HG03565 (cell line): ENCODE results near the gene SLC25A42.
"Not testable (repeated sequence)": the region's sequence is repeated elsewhere in the genome, so short reads cannot be mapped to it uniquely, and the experiment has no call there.

ENCODE experiments used
- ATAC-seq: cut with Tn5 transposase; IDR thresholded peaks from one replicate; pipeline ENCODE4 v1.9.1; 2021; ENCODE audit warnings: mild to moderate bottlenecking, moderate library complexity; ENCODE audit not compliant: unreplicated experiment

SLC25A42 gene, protein sequence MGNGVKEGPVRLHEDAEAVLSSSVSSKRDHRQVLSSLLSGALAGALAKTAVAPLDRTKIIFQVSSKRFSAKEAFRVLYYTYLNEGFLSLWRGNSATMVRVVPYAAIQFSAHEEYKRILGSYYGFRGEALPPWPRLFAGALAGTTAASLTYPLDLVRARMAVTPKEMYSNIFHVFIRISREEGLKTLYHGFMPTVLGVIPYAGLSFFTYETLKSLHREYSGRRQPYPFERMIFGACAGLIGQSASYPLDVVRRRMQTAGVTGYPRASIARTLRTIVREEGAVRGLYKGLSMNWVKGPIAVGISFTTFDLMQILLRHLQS

DNA sequence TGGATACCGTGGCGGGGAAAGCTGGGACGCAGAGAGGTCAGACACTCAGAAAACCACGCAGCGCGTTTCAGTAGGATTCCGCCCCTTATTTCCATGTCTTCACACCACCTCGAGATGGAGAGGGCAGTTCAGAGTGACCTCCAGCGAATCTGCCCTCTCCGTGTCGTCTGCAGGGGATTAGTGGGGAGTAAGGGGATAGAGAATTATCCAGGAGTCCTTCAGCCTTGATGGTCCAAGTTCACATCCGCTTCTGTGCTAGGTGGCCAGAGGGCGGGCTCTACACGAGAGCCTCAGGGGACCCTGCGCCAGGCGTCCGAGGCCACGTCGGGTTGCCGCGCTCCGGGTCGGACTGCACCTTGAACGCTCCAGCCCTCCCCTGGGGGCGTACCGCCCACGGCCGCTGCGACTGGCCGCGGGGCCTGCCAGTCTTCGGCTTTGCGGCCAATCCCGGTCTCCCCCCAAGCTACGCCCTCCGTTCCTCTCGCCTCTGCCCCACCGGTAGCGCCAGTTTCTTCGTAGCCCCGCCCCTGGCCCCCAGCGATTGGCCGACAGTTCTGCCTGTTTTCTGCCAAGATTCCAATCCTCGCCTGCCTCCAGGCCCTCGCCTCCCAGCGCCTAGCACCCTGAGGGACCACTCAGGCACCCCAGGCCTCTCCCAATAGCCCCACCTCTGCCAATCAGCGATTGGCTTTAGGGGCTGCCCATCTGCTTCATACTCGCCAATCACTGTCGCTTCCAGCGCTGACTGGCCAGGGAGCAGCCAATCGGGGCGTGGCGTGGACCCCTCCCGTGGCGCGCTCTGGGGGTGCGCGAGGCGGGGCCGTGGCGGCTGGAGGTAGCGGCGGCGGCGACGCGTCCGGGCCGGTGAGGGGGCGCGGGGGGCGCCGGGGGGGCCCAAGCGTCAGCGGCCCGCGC lies at the start of gene SLC25A42:
Gene SLC25A42, plus strand, starts transcription at position 812 of the 915 bp plus-strand sequence. CDS start 32,131 bp downstream, outside the sequence.
- ATAC-seq, result peak; percentile 88

DNA sequence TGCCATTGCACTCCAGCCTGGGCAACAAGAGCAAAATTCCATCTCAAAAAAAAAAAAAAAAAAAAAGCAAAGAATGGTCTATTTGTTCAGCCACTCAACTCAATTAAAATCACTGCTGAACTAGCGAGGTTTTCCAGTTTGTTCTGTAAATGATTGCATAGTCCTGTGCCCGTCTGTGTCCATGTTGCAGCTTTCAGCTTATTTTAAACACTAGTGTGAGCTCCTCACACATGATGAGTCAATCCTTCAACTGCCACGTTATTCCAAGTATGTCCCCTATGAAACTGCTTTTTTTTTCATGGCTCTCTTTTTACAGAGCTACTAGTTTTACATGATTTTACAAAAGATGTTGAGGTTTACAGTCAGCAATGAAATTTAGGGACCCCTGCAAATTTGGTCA lies 42.7 kb upstream of the SLC25A42 start:
- no peak for ATAC-seq

DNA sequence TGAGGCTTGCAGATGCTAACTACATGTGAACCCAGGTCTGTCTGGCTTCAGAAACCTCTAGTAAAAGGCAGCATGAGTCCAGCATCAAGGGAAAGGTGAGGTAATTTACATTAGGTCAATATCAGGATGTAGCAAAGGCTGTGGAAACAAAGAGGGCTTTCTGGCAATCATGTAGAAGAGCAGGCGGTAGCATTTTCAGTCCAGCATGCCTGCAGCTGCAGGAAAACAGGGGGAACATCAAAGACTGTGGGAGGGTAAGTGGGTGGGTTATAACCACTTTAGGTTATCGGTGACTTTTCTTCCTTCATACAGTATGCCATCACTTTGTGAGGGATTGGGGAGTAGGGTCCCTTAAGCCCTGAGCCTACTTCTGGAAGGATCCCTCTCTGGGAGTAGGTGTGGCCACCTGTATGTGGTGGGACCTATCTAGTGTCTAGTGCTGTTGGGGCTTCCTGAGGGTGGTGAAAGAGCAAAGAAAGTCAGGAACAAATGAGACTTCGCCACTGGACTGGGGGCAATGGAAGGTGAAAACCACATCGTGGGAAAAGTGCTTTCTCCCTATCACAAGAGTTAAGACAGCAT lies 41.3 kb upstream of the SLC25A42 start:
- no peak for ATAC-seq

DNA sequence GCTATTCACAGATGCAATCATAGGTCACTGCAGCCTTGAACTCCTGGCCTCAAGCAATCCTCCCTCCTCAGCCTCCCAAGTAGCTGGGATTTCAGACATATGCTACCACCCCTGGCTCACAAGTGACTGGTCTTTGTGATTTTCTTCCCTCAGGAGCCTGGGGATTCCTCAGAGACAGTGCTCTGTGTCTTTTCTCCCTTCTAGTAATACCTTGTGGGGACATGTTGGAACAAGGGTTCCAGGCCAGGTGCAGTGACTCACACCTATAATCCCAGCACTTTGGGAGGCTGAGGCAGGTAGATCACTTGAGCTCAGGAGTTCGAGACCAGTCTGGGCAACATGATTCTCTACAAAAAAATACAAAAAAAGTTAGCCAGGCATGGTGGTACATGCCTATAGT lies 40.4 kb upstream of the SLC25A42 start:
- not testable (repeated sequence) for ATAC-seq

DNA sequence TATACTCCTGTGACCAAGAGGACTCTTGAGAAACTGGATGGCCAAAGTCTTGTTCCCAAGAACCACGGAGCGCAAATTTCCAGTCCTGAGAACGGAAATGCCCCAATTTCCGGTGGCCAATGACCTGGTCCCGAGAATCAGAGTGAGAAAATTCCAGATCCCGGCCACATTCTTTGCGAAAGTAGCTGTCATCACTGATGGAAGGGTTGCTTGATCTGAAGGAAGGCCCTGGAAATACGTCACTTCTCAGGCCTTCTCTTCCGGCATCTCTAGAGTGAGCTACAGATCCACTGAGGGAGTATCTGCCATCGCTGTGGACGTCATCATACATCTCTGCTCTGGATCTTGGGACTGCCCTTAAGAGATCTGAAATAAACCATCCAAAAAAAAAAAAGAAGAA lies 37.9 kb upstream of the SLC25A42 start:
- ATAC-seq, result no peak

DNA sequence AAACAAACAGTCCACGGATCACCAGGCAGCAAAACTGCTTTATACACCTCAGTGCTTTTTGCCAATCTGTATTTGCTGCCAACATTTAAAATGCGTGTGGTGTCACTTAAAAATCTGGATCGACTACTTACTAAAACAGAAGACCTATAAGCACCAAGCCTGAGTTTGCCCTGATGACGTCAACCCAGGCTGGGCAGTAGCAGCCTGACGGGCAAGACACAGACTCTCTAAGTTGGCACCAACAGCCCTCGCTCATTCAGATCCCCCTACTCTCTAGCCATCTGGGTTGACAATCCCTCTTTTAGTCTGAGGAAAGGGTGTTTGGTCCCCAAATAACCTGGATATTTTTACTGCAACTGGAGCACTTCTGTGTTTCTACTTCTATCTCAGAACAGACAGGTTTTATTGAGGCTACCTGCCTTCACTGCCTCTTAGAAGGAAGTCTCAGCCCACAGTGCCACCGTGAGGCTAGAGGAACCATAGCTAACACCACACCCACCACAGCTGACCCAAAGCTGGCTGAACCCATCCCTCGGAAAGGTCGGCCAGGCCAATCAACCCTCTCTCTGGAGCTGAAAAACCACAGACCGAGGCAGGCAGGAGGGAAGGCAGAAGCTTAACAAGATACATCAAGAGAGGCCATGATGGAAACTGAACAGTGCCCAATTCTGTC lies 37.4 kb upstream of the SLC25A42 start:
- no peak for ATAC-seq

DNA sequence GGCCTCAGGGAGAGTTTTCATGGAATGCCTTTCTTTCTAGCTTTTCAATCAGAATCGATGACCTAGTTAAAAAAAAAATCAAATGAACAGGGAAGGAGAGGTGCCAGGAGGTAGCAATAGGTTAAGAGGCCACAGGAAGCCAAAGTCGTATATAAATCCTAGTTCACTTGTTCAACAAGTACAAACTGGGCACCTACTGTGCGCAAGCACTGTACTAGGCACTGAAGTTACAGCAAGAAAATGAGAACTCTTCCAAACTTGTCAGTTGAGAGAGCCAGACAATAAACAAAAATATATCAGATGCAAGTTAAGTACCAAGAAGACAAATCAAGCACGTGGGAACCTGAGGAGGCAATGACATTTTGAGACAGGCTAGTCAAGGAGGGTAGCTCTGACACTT lies 36.6 kb upstream of the SLC25A42 start:
- no peak for ATAC-seq

DNA sequence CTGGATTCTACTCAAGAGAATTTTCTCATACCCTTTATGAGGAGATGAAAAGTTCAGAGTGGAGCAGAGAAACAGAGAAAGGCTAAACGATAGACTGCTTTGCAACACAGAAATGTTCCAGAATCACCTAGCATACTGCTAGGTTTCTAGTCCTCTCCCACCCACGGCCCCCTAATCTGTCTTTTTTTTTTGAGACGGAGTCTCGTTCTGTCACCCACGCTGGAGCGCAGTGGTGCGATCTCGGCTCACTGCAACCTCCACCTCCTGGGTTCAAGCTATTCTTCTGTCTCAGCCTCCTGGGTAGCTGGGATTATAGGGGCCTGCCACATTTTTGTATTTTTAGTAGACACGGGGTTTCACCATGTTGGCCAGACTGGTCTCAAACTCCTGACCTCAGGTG lies 35.3 kb upstream of the SLC25A42 start:
- no peak for ATAC-seq

DNA sequence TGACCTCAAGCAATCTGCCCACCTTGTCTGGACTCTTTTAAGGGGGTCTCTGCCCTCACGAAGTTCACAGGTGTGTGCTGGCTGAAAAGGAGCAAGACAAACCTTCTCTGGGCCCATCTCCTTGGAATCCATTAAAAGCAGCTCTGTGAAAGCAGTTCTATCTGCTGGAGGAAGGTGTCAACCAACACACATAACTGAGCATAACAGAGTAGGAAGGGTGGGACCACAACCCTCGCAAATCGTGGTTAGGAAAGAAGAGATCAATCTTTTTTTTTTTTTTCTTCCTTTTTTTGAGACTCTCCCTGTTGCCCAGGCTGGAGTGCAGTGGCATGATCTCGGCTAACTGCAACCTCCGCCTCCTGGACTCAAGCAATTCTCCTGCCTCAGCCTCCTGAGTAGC lies 31.9 kb upstream of the SLC25A42 start:
- ATAC-seq, result no peak

DNA sequence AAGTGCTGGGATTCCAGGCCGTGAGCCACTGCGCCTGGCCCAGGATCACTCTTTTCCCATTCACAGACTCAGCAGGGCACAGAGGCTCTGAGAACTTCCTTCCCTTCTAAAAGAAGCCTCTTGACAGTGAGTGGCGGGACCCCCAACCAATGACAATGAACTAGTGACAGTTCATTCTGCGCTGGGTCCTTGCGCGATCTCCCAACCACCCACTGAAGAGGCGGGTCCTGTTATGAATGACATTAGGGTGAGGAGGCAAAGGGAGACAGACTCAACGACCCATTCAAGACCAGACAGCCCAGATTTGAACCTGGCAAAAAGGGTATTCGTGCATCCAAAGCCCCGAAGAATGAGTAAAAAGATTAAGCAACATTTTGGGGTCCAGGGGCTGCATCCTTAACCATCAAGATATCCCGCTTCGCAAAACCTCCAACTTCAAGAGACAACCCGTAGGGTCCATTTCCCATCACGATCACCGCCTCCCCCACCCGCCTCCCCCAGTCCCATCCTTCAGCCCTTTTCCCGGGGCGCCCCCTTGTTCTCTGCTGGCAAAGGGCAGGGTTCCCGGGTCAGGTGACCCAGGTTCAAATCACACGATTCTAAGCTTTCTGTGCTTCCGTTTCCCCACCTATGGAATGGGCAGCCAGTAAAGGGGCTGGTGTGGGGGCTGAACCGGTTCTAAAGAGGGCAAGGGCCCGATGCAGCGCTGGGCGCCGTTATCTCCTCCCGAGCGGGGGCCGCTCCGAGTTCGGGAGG lies 31.2 kb upstream of the SLC25A42 start:
- ATAC-seq, result peak; percentile 37

DNA sequence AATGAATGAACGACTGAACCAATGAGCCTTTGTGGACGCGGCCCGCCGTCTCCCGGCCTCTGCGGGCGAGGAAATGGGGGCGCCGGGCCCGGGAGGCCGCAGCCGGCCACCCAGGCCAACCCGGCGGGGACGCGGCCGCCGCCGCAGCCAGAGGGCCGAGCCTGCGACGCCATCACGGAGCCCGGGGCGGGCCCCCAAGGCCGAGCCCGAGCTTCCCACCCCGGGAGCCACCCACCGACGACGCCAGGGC lies 30.7 kb upstream of the SLC25A42 start:
- no peak for ATAC-seq

DNA sequence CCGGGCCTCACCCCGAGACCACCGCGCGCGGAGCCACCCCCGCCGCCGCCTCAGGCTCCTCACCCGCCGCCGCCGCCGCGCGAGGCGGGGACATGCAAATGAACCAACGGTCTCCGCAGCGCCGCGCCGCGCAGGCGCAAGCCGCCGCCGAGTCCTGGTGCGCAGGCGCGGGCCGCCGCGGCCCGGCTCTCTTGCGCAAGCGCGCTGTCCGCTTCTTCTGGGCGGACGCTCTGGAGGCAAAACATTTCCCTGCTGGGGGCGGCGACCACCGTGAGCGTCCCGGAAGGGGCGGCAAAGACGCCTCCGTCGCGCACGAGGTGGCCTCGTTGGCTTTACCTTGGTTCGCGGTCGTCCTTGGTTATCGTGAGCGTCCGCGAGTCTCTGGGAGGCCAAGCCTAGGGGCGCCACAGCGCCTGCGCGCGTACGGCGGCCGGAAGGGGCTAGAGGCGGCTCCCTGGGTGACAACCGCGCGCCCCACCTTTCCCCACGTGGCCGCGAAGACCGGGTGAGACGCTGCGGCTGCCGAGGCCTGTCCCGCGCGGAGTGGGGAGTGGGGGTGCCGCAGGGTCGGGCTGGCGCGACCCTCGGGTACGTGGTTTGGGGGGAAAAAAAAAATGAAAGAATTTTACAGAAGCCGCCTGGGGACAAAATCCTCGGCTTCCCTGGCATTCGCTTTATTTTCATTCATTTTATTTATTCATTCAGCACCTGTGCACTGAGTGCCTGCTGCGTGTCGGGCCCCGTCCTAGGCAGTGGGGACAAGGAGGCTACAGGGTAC lies 30.2 kb upstream of the SLC25A42 start, which contains the start of the genes ARMC6 and SUGP2:
Gene ARMC6, plus strand, starts transcription at position 178 of the 778 bp plus-strand sequence. CDS start 607 bp downstream, outside the sequence.
Gene SUGP2, minus strand, starts transcription at position 92 of the 778 bp plus-strand sequence. CDS start 2,446 bp downstream, outside the sequence.
- peak; percentile 68 for ATAC-seq

DNA sequence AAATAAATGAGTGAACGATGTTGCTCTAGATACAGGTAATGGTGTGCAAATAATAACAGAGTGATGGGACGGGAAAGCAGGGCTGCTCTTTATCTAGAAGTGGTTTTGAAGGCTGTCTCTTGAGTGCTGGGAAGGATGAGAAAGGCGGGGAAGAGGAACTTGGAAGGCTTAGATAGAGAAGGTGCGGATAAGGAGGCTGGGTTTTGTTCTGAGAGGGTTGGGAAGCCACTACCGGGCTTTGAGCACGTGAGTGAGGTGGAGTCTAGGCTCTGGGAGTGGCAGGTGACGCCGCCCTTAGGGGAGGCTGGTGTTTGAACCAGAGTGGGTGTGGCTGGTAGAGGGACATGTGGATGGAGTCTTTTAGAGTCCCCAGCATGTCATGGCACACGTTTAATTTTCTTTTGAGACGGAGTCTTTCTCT lies 29.6 kb upstream of the SLC25A42 start:
- no peak for ATAC-seq

DNA sequence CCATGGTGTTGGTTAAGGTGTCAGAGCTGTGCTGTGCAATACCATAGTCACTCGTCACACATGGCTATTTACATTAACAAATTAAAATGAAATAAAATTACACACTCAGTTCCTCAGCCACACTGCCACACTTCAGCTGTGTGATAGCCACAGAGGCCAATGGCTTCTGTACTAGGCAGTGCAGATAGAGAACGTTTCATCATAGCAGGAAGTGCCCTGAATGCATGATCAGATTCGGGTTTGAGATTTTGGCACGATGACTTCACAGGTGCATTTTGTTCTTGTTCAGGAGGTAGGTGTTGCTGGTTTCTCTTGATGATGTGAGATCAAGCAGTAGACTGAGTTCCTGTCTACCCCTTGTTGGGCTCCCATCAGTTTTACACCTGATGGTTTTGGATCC lies 23.9 kb upstream of the SLC25A42 start:
- no peak for ATAC-seq

DNA sequence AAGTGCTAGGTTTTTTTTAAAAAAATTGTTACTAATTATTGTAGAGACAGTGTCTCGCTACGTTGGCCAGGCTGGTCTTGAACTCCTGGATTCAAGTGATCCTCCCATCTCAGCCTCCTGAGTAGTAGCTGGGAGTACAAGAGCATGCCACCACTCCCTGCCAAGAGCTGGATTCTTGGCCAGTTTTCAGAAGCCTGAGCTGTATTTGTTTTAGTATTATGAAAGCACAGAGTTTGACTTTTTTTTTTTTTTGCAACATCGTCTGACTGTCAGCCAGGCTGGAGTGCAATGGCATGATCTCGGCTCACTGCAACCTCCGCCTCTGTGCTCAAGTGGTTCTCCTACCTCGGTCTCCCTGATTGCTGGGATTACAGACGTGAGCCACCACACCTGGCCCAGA lies 23.4 kb upstream of the SLC25A42 start:
- ATAC-seq, result no peak

DNA sequence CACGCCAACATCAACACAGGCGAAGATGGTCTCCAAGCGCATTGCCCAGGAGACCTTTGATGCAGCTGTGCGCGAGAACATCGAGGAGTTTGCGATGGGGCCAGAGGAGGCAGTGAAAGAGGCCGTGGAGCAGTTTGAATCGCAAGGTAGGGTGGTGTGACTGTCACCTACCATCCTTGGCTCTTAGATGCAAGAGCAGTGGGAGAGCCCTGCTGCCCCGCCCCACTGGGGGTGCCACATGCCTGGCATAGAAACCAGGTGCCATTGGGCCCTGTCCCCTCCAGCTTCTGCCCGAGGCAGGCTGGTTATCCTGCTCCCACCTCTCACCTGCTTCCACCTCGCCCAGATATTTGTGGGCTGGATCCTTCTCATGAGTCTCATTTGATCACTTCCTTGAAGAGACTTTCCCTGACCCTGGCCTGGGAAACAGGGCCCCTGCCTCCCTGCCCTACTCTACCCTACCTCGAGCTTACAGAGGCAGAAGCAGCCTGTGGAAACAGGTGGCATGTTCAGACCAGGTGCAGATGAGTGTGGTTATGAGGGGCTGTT lies 21.0 kb upstream of the SLC25A42 start:
- ATAC-seq, result no peak

DNA sequence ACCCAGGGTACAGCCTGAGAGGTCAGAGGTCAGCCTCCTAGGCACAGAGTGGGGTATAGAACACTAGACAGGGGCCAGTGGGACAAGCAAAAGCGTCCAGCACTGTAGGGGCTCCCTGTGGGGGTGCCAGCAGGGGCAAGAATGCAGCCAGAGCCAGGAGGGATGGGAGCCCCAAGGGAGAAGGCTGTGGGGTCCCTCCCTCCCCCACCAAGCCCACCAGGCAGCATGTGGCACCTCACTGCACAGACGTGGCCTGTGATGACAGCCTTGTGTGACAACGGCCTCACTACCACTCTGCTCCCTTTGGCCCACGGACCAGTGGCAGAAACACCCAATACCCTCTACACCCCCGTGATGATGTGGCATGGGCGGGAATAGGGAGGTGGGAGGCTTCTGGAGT lies 20.3 kb upstream of the SLC25A42 start:
- no peak for ATAC-seq

DNA sequence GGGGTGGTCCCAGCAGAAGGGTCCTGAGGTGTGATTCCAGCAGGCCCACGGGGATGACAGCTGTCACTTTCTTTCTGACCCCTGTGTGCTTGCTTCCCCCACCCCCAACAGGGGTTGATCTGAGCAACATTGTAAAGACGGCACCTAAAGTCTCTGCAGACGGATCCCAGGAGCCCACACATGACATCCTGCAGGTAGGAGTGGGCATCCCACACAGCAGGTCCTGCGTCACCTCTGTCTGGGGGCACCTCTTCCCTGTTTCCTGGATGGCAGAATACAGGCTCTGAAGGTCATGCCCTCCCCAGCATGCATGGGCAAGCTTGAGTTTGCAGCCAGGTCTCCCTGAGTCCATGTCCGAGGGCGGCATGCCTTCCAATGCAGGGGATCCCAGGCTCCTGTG lies 19.9 kb upstream of the SLC25A42 start:
- ATAC-seq, result no peak

DNA sequence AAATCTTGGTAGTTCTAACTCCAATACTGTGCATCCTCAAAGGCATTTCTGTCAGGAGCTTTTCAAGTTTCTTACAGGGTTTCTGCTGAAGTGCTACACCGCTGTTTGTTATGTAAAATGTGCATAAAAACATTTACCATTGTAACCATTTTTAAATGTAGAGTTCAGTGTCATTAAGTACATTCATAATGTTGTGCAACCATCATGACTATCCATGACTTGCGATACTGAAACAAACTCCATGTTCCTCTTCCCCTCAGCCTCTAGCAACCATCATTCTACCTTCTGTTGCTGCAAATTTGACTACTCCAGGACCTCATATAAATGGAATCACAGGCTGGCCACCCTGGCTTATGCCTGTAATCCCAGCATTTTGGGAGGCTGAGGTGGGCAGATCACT lies 14.4 kb upstream of the SLC25A42 start:
- no peak for ATAC-seq
